Astrocyte of the spinal cord (primary cell): ENCODE results near the gene ABCA1.

ENCODE experiments used
- DNase-seq: peaks from one replicate; pipeline ENCODE4 v3.0.0; 2011; ENCODE audit warnings: low read depth, low spot score
- H3K4me3 ChIP-seq: 2 replicates; pipeline ENCODE4 v1.5.1; 2011; ENCODE audit warnings: low read depth, mild to moderate bottlenecking, low read length, moderate library complexity
- in situ Hi-C: cut with HindIII; loops from 2 replicates; pipeline ENCODE4 v1.10.0; 2017; ENCODE audit warnings: low sequenced_read_pairs
- TF ChIP-seq, protein P1 (sequence below): IDR thresholded peaks from 2 replicates; pipeline ENCODE4 v1.5.1; 2012; ENCODE audit warnings: low read depth, mild to moderate bottlenecking, low read length, inconsistent platforms

Gene ABCA1

DNA sequence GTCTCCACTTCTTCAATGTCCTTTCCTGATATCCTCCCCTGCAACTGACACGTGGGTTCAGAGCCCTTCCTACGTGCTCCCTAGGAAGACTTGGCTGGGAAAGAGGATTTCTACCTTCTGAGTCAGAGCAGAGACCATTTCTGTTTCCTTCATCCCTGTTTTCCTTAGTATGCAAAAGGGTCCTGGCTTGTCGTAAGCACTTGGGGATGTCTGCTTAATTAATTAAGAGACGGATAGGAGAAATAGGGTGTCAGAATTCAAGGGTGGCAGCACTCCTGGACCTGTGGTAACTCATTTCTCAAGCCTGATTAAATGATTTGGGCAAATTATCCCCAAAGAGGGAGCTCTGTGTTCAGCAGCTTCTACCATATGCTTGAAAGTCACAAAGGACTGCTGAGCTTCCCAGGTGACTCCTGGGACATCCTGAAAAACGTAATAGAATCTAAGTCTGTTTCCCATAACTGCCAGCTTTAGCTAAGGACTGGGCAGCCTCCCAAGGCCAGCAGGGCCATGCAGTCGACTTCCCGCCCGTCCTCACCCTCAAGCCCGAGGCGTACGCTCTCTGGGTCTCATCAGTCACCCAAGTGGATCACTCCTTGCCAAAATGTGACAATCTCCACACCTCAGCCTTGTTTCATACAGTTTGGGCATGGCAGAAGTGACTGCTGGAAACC is 20.5 kb downstream of the ABCA1 start:
- in situ Hi-C loops: no loop called here
- TF ChIP-seq, protein P1, sequence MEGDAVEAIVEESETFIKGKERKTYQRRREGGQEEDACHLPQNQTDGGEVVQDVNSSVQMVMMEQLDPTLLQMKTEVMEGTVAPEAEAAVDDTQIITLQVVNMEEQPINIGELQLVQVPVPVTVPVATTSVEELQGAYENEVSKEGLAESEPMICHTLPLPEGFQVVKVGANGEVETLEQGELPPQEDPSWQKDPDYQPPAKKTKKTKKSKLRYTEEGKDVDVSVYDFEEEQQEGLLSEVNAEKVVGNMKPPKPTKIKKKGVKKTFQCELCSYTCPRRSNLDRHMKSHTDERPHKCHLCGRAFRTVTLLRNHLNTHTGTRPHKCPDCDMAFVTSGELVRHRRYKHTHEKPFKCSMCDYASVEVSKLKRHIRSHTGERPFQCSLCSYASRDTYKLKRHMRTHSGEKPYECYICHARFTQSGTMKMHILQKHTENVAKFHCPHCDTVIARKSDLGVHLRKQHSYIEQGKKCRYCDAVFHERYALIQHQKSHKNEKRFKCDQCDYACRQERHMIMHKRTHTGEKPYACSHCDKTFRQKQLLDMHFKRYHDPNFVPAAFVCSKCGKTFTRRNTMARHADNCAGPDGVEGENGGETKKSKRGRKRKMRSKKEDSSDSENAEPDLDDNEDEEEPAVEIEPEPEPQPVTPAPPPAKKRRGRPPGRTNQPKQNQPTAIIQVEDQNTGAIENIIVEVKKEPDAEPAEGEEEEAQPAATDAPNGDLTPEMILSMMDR: no peak
- H3K4me3 ChIP-seq: no peak overlapping the region
- DNase-seq: peak; percentile 78

DNA sequence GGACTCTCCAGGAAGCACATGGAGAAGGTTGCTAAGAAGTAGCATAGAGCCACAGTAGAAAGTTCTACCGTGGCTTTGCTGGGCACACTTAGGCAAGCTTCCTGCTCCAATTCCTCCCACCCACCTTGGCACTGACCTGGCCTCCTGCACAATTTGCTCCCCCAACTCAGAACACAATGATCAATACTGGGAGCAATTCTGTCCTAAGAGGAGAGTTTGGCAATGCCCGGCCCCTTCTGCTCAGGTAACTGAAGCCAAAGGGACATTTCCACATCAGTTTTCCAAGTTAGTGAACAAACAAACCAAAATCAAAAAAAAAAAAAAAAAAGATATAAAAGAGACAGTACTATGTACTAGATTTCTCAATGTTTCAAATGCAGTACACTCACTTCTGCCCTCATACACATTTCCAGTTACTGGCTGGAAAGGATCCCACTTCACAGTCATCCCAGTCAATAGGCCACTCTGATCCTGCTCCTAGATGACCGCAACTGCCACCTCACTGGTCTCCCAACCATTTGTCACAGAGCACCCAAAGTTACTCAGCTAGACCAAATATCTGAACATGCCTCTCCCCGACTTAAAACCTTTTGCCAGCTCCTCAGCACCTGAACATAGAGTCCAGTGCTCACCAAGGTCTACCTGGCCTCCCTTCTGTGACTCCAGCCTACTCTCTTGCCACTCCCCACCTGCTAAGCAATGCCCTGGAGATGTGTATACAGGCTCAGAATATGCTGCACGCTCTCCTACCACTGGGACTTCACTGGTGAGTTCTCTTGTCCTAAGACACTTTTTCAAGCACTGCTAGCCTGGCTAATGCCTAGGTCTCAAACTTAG is 21.3 kb downstream of the ABCA1 start:
- in situ Hi-C loops: no loop called here

DNA sequence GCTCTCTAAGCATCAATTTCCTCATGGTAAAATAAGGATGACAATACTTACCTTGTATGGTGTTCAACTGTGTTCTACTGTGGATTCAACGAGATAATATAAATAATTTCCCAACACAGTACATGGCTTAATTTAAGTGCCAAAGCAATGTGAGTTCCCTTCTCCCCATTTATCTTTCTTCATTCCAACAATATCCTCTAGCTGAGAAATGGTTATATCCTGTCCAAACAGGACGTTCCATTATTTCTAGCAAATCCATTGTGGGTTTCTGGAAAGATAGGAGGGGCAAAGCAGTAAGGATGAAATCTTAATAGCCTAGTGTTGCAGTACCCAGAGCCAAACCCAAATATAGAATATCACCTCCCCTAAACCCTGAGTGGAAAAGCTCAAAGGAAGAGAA is 22.0 kb downstream of the ABCA1 start:
- no peak for DNase-seq
- no peak overlapping the region for H3K4me3 ChIP-seq
- TF ChIP-seq, protein P1: no peak
- in situ Hi-C loops: no loop called here

More for the DNA sequence above, 21.3 kb downstream of the ABCA1 start:
- TF ChIP-seq, protein P1: no peak
- no peak overlapping the region for H3K4me3 ChIP-seq
- peak; percentile 47 for DNase-seq

DNA sequence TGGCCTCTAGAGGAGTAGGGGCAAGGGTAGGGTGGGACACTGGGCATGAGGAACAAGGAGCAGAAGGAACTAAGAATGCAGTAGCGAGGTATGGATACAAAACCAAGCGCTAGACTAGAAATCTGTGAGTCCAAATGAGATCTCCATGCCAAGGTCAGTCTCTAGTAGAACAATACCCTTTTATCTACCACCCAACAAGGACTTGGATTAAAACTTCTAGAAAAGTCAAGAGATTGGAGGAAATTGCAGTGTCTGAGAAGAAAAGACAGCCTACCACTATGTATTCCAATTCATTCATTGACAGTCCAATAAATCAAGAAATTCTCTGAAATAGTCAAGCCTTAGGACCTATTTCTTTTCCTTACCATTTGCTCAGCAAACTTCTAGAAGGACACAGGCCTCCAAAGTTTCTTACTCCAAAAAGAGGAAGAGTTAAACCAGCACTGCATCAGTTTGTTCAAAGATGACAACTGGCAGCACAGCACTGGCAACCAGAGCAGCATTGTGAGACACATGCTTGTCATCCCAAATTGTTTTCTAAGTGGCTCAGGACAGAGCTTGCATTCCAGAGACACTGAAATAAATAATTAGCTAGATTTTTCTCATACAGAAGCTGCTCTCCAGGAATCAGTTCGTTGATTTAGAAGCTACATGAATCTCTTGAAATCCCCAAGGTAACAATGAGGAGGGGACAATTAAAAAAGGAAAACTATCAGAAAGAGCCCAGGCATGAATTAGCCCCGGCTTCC is 22.6 kb downstream of the ABCA1 start:
- no peak for DNase-seq
- H3K4me3 ChIP-seq: no peak overlapping the region
- TF ChIP-seq, protein P1: no peak
- in situ Hi-C loops: no loop called here

DNA sequence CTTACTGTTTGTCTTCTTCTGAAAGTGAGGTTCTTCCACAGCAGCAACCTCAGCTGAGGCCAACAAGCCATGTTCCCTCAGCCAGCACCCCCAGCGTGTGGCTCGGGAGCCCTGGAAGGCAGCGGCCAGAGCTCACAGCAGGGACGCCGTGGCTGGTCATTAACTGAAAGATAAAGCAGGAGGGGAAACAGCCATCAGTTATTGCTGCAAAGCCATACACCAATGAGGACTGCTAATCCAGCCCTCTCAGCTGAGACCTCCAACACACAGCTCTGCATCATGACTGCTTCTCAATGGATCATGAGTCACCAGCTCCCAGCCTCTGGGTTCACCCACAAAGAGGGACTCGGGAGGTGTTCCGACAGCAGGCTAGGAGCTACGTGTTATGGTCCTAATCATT is 24.3 kb downstream of the ABCA1 start:
- H3K4me3 ChIP-seq: no peak overlapping the region
- TF ChIP-seq, protein P1: no peak
- DNase-seq: peak; percentile 95
- in situ Hi-C loops: no loop called here

DNA sequence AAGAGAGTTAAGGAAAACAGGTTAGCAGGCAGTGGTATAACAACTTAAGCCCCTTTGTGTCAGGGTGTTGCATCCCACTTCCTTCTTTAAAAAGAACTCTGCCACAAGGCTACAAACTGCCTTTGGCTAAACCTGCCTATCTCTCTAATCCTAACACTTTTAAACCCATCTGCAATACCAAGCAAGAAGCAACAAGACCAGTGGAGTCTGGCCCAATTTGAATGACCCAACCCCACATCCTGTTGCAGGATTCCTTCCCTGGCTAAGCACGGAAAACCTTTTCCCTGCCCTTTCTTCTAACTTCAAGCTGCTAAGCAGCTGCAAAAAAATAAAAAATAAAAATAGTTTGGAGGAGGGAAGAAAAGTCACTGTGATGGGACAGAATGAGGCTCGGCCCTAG is 27.1 kb downstream of the ABCA1 start:
- no peak for DNase-seq
- no peak overlapping the region for H3K4me3 ChIP-seq
- in situ Hi-C loops: no loop called here
- TF ChIP-seq, protein P1: no peak
